HG03565 (cell line): ENCODE measurements around the gene BSDC1.
"Not testable (repeated sequence)": the region's sequence is repeated elsewhere in the genome, so short reads cannot be mapped to it uniquely, and the experiment has no call there.

Experiments
- ATAC-seq: cut with Tn5 transposase; IDR thresholded peaks from one replicate; pipeline ENCODE4 v1.9.1; 2021; ENCODE audit warnings: mild to moderate bottlenecking, moderate library complexity; ENCODE audit not compliant: unreplicated experiment

The BSDC1 gene

GRCh38 chr1:32361308-32361673, 33.0 kb downstream of the BSDC1 start:
- no peak for ATAC-seq

- no peak for ATAC-seq
These were observed 35.8 kb downstream of the BSDC1 start for GRCh38 chr1:32358435-32358834.

GRCh38 chr1:32357614-32358013, 36.6 kb downstream of the BSDC1 start:
- ATAC-seq: no peak

GRCh38 chr1:32356478-32356877, 37.8 kb downstream of the BSDC1 start:
- ATAC-seq: no peak

- ATAC-seq: not testable (repeated sequence)
These were observed 38.5 kb downstream of the BSDC1 start for GRCh38 chr1:32355778-32356177.

GRCh38 chr1:32353886-32354570, 40.2 kb downstream of the BSDC1 start:
- no peak for ATAC-seq

GRCh38 chr1:32353431-32353830, 40.8 kb downstream of the BSDC1 start:
- ATAC-seq: no peak

- ATAC-seq: no peak
These were observed 41.3 kb downstream of the BSDC1 start for GRCh38 chr1:32352831-32353383.

- ATAC-seq: no peak
These were observed 41.9 kb downstream of the BSDC1 start for GRCh38 chr1:32352239-32352745.

- peak; percentile 77 for ATAC-seq
These were observed 42.6 kb downstream of the BSDC1 start for GRCh38 chr1:32351399-32352238.

GRCh38 chr1:32350785-32351398, 43.3 kb downstream of the BSDC1 start:
- peak; percentile 23 for ATAC-seq

- ATAC-seq: no peak
These were observed 45.0 kb downstream of the BSDC1 start for GRCh38 chr1:32349211-32349708.

- ATAC-seq: no peak
These were observed 47.6 kb downstream of the BSDC1 start for GRCh38 chr1:32346532-32347157.

GRCh38 chr1:32345289-32345827, 48.9 kb downstream of the BSDC1 start:
- no peak for ATAC-seq

GRCh38 chr1:32342704-32343103, 51.5 kb downstream of the BSDC1 start:
- no peak for ATAC-seq

- no peak for ATAC-seq
These were observed 52.3 kb downstream of the BSDC1 start for GRCh38 chr1:32341971-32342370.

- ATAC-seq: no peak
These were observed 53.0 kb downstream of the BSDC1 start for GRCh38 chr1:32341186-32341757.

GRCh38 chr1:32339363-32339978, 54.8 kb downstream of the BSDC1 start:
- ATAC-seq: no peak

GRCh38 chr1:32338637-32339145, 55.5 kb downstream of the BSDC1 start:
- ATAC-seq: no peak
